Activated CD8-positive, alpha-beta memory T cell treated with anti-CD3 and anti-CD28 coated beads for 1 hour (primary cell): ENCODE results near the gene SERPIND1.
"Not testable (repeated sequence)": the region's sequence is repeated elsewhere in the genome, so short reads cannot be mapped to it uniquely, and the experiment has no call there.

Source experiments
- DNase-seq, 2 donors: peaks; one replicate each; pipeline ENCODE4 v3.0.0-alpha.2; 2020; ENCODE audit warnings: low read depth in 1 of 2; ENCODE audit errors: extremely low read depth in 1 of 2

Gene SERPIND1, protein sequence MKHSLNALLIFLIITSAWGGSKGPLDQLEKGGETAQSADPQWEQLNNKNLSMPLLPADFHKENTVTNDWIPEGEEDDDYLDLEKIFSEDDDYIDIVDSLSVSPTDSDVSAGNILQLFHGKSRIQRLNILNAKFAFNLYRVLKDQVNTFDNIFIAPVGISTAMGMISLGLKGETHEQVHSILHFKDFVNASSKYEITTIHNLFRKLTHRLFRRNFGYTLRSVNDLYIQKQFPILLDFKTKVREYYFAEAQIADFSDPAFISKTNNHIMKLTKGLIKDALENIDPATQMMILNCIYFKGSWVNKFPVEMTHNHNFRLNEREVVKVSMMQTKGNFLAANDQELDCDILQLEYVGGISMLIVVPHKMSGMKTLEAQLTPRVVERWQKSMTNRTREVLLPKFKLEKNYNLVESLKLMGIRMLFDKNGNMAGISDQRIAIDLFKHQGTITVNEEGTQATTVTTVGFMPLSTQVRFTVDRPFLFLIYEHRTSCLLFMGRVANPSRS

GRCh38 chr22:20773793-20774212 is at the start of gene SERPIND1:
SERPIND1 (plus strand) TSS chr22:20774113; CDS start chr22:20779313, 5,200 bp downstream.
- no peak for DNase-seq

DNA sequence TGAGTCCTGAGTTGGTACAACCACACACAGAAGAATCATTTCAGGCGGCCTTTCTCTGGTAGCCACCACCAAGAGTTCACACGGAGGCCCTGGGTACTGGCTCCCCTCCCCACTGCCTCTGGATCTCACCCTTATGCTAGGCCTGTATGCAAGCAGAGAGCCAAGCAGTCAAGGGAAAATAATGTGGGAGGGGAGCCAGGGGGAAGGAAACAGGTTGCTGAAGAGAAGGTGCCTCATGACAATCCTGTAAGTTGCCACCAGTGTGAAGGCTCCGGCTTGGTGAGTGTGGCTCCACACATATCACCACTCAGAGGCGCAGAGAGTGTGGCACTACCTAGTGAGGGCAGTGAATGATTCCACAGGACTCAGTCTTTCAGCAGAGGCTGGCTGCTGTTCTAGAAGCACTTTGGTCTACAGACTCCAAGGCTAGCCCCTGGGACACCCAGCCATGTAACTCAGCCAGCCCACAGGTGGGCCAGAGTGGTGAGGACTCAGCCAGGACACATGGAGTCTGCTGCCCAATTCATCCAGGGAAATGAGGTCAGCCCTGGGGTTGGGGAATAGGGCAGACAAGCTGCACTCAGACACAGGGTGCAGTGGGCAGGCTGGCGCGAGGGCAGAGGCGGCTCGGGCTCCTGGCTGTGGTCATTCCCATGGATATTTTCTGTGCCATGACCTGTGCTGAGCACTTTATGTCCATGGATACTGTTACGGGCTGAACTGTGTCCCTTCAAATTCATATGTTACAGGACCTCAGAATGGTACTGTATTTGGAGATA is 49.0 kb upstream of the SERPIND1 start:
- no peak for DNase-seq

DNA sequence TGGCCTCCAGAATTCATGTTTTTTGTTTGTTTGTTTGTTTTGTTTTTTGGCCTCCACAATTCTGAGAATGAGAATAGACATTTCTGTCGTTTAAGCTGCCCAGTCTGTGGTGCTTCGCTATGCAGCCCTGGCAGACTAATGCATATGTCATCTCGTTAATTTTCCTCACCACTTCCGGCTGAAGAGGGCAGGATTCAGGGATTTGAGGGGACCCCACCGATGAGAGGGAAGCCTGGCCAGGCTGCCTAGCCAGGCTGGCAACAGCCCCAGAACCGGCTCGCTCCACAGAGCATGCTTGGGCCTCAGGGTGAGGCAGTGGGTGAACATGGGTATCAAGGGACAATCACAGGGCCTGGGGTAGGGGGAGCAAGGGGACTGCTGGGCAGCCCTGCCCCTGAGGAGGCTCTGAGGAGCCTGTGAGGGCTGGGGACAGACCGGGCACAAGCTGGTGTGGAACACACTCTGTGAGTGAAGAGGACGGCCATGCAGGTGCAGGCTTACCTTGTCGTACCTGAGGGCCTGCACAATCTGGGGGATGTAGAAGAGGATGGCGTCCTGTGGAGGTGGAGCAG is 47.8 kb upstream of the SERPIND1 start:
- no peak for DNase-seq

DNA sequence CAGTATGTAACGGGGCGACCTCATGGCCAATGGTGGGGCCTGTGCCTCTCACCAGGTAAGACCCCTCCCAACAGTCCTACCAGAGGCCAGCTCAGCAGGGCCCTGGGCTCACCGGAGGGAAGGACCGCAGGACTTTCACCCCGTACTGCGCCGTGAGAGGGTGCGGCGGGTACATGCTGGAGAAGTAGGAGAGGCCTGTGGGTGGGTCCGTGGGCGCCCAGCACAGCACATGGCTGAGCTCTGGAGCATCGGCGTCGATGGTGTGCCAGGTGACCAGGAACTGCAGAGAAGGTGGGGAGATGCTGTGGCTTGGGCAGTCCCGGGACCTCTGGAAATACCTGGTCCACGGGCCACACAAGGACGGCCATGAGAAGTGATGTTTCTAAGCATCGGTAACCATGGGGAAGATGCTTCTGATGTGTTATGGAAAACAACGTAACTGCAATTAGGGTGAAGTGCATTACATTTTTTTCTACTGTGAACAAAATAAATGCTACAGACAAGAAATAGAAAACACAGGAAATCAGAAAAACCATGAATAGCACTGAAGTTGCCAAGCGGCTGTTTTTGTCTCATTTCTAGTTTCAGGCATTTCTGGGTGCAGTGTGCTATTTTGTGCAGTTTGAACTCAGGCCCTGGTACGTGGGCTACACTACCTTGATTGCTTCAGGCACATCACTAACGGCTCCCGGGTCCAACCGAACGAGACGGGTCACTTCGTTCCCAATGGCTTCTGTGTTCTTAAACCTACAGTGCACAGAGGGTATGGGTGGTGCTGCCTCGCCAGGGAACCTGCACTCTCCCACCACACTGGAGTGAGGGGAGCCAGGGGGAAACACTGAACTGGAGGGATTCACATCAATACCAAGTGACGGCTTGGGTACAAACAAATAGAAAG is 46.5 kb upstream of the SERPIND1 start:
- DNase-seq: no peak

DNA sequence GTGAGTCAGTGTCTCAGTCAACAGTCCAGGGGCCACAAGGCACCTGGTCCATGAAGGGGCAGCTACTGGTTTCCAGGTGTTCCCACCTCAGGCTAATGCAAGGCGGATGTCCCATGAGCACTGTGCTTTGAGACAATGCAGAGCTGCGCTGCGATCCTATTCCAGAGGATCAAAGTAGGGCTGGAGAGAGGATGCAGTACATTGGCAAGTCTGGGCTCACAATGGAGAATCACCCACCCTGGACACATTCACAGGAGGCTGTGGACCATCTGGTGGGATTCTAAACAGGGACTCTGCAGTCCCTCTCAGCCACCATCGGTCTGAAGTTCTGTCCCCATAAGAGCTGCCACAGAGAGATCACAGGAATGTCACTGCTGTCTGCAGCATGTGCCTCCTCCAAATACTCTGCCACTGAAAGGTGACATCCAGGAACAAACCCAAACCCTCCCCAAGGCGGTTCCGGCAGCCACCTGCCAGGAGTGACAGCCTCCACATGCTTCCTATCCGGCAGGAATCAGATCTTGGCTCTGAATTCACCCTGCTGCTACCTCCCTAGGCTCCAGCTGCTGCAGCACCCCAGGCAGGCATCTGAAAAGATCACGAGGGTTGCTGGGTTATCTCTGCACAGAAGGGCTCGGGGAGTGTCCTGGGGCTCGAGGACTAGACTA is 45.3 kb upstream of the SERPIND1 start:
- no peak for DNase-seq

- DNase-seq: no peak
Measured at GRCh38 chr22:20729194-20729593, 44.7 kb upstream of the SERPIND1 start.

GRCh38 chr22:20732431-20732830 is 41.5 kb upstream of the SERPIND1 start:
- not testable (repeated sequence) for DNase-seq

DNA sequence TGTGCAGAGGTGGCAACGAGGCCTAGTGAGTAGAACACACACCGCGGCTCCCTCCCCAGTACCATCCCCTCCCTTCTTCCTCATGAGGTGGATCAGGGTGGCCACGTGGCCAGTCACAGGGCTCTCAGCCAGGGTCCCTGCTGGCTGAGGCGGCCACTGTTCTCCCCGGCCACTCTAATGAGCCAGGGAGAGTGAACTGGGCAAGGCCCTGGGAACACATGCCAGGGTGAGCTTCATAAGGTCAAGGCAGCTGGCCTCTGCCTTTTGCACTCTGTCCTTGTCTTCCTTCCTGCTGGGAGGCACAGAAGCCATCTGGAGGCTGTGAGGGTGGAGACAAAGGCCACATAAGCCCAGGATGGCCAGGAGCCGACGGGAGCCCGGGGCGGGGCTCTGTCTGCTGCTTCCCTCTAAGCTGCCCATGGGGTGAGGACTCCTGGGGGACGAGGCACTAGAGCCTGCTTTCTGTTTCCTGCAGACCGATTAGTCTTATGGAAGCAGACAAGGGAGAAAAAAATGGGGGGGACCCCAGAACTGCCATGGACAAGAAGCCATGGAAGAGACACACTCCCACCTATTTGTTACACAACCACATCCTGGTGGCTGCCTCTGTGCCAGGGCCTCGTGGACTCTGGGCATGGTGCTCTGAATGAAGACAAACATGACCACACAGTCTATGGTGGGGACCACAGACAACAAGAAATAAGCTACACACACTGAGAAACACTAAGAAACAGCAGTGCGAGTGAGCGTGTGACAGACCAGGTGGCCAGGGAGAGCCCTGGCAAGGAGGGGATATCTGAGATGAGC is 38.4 kb upstream of the SERPIND1 start:
- not testable (repeated sequence) for DNase-seq

- not testable (repeated sequence) for DNase-seq
Measured at GRCh38 chr22:20736891-20737290, 37.0 kb upstream of the SERPIND1 start.

DNA sequence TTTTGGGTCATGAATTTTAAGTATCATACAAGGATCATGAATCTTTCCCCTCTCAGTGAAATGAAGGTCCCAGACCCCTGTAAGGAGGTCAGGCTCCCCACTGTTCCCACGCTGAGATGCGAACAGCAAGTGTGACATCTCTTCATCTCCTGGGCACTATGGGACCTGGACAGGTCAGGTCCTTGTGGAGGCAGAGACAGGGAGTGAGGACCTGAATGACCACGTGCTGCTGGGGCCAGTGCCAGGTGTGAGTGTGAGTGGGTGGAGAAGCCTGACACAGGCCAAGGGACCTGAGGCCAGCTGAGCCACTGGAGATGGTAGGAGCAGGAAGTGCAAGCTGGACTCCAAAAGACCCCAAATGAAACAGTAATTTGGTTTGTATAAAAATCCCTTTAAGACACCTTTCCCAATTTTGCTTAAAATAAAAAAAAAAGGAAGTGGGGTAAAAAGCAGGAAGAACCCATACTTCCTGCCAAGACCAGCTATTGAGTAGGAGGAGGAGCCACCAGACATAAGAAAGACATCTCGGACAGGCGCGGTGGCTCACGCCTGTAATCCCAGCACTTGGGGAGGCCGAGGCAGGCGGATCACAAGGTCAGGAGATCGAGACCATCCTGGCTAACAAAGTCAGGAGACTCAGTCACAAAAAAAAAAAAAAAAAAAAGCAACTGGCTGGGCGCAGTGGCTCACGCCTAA is 35.4 kb upstream of the SERPIND1 start:
- no peak for DNase-seq

DNA sequence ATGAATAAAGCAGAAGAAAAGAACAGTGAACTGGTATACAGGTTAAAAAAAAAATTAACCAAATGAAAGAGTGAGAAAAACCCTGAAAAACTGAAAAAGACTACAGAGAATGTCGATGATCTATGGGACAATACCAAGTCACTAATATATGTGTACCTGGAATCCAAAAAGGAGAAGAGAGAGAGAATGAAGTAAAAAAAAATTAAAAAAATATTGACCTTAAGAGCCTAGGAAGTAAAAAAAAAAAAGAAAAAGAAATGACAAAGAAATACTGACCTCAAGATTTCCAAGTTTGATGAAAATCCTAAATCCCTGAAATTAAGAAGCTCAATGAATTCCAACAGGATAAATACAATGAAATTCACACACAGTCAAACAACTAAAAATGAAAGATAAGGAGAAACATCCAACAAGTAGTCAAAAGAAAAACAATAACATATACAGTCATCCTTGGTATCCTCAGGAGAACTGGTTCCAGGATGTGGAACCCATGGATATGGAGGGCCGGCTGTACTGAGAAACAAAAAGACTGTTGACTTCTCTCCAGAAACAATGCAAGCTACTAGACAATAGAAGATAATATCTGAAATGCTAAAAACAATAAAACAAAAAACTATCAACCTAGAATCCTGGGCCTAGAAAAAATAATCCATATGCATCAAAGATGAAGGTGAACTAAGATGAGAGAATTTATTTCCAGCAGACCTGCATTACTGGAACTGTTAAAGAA is 33.5 kb upstream of the SERPIND1 start:
- DNase-seq: no peak

DNA sequence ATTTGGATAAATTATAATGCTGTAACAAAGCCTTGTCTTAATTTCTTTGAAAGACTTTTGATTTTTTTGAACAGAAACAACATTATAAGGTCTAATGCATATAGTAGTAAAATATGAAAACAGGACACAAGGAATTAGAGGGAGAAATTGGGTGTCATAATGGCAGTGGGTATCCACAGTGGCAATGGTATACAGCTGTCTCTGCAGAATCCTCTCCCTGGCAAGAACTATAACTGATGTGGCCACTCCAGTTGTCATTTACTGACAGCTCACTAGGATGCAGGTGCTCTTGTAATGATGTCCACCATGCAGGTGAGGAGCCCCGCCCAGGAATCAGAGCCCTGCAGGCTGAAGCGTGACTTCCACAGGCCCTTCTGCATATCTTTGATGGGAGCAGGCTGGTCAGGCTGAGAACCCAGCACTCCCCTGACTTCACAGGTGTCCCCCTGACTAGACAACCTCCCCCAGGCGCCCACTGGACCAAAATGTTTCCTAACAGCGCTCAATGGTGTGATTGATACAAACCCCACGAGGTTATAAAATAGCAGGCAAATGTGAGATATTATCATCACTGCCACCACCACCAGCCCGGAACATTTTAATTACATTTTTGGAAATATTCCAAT is 32.8 kb upstream of the SERPIND1 start:
- DNase-seq: no peak

DNA sequence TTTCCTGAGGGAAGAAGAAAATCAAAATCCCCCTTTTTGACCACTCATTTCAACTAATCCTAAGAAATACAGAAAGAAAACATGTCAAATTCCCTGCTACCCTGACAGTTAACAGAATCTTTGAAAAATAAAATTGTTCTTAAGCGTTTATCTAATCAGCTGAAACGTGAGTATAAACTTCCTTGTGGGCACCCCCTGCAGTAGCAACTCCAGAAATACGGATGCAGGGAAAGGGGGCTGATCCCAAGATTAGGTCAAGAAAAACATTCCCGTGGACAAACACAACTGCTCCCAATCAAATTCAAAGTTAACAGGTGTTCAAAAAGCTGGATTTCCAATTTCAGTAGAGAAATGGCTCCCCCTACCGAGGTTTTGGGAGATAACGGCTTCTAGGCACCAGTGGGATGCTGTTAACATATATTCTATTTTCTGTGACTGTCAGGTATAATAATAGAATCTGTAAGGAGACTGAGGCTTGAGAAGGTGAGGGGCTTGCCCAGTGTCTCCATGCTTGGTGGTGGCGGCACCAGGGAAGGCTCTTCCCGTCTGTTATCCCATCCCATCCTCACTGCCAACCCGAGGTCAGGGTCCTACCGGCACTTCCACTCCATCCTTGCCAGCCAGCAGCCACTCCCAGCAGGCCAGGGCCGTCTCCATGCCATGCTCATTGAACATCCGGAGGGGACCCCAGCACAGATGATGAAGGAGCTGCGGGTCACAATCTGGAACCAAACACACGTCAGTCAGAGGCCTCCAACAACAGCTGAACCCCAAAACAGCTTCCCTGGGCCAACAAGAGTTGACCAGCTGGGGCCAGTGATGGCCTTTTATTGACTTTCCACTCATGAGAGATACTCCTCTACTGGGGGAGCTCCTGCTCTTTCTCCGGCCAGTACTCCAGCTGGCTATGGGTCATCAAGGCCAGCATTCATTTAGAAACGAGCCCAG is 32.0 kb upstream of the SERPIND1 start:
- DNase-seq: no peak

DNA sequence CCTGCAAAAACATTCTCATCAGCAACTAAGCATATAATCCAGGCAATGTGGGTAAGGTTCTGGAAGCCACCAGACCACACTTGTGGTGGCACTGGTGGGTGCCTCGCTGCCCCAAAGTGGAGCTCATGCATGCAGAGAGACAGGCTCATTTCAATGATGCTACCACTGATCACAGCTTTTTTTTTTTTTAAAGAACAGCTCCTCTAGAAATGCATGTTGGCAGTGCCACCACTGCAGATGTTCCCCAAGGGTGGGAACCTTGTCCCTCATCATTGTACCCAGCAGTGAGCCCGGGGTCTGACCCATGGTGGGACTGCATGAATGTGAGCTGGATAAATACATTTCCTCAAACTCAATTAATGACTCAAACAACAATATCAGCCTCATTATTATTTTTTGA is 31.1 kb upstream of the SERPIND1 start:
- no peak for DNase-seq

DNA sequence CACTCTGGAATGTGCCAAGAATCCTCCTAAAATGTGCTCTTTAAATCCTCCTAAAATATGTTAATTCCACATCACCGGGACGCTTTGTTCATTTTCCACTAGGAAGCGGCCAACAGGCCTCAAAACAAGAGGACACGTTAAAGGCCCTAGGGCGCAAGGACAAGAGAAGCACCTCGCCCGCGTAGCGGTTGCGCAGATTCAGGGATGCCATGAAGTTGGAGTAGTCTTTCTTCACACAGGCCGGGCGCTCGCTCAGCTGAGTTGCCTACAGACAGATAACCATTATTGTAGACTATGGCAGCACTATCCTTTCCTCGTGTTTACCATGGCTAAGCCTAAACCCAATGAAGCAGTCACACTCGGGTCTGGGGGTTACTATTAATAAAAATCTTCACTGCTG is 29.5 kb upstream of the SERPIND1 start:
- DNase-seq: no peak

GRCh38 chr22:20745119-20745518 is 28.8 kb upstream of the SERPIND1 start:
- no peak for DNase-seq
